KMS-11 (cell line): ENCODE results near the gene FBXO24.

Experiments used
- H2AFZ ChIP-seq: fragments of 200-600 bp; sonication (generic); 2 replicates; pipeline ENCODE4 v1.6.1; 2016; ENCODE audit warnings: antibody characterized with exemption, mixed run types, low read depth
- H3K27ac ChIP-seq: fragments of 200-600 bp; sonication (generic); 2 replicates; pipeline ENCODE4 v1.6.1; 2016; ENCODE audit warnings: mild to moderate bottlenecking, mixed run types
- H3K27me3 ChIP-seq: fragments of 200-600 bp; sonication (generic); 2 replicates; pipeline ENCODE4 v1.6.1; 2017; ENCODE audit warnings: mild to moderate bottlenecking, low read depth, mixed run types, moderate library complexity; ENCODE audit not compliant: insufficient read depth
- H3K36me3 ChIP-seq: fragments of 200-600 bp; sonication (generic); 2 replicates; pipeline ENCODE4 v1.6.1; 2017; ENCODE audit warnings: mild to moderate bottlenecking, mixed run types; ENCODE audit not compliant: insufficient read depth
- H3K4me1 ChIP-seq: fragments of 200-600 bp; sonication (generic); 2 replicates; pipeline ENCODE4 v1.6.1; 2016; ENCODE audit warnings: mild to moderate bottlenecking, low read depth, mixed run types; ENCODE audit not compliant: poor library complexity, severe bottlenecking
- H3K4me2 ChIP-seq: fragments of 200-600 bp; sonication (generic); 2 replicates; pipeline ENCODE4 v1.7.0; 2016; ENCODE audit warnings: mild to moderate bottlenecking, mixed run types
- H3K4me3 ChIP-seq: fragments of 200-600 bp; sonication (generic); IDR thresholded peaks from 2 replicates; pipeline ENCODE4 v1.6.1; 2017; ENCODE audit warnings: low read depth, low read length, mixed read lengths; ENCODE audit not compliant: insufficient read depth
- H3K79me2 ChIP-seq: fragments of 200-600 bp; sonication (generic); 2 replicates; pipeline ENCODE4 v1.6.1; 2016; ENCODE audit warnings: low read depth, mixed run types; ENCODE audit not compliant: insufficient read depth
- H3K9ac ChIP-seq: fragments of 200-600 bp; sonication (generic); 2 replicates; pipeline ENCODE4 v1.6.1; 2016; ENCODE audit warnings: mild to moderate bottlenecking, mixed run types
- H4K20me1 ChIP-seq: fragments of 200-600 bp; sonication (generic); 2 replicates; pipeline ENCODE4 v1.6.1; 2016; ENCODE audit warnings: mild to moderate bottlenecking, mixed run types; ENCODE audit not compliant: insufficient read depth
- TF ChIP-seq, protein P1 (sequence below): fragments of 200-600 bp; sonication (generic); conservative IDR thresholded peaks from 2 replicates; pipeline ENCODE4 v1.6.1; 2017; ENCODE audit warnings: low read depth, mild to moderate bottlenecking, antibody characterized with exemption, low read length, moderate library complexity, mixed read lengths

Gene FBXO24

GRCh38 chr7:100576384-100576993 lies 9.6 kb upstream of the FBXO24 start:
- Histone ChIP-seq H3K4me2 (no peak overlapping the region), H3K4me3 (no peak overlapping the region), H3K27me3 (no peaks in the 10 kb centered on the region), H4K20me1 (no peaks in the 10 kb centered on the region), H3K27ac (no peak overlapping the region), H3K36me3 (no peaks in the 10 kb centered on the region), H3K9ac (no peak overlapping the region), H3K4me1 (no peaks in the 10 kb centered on the region), H3K79me2 (no peaks in the 10 kb centered on the region), H2AFZ (no peak overlapping the region)
- TF ChIP-seq, protein P1, sequence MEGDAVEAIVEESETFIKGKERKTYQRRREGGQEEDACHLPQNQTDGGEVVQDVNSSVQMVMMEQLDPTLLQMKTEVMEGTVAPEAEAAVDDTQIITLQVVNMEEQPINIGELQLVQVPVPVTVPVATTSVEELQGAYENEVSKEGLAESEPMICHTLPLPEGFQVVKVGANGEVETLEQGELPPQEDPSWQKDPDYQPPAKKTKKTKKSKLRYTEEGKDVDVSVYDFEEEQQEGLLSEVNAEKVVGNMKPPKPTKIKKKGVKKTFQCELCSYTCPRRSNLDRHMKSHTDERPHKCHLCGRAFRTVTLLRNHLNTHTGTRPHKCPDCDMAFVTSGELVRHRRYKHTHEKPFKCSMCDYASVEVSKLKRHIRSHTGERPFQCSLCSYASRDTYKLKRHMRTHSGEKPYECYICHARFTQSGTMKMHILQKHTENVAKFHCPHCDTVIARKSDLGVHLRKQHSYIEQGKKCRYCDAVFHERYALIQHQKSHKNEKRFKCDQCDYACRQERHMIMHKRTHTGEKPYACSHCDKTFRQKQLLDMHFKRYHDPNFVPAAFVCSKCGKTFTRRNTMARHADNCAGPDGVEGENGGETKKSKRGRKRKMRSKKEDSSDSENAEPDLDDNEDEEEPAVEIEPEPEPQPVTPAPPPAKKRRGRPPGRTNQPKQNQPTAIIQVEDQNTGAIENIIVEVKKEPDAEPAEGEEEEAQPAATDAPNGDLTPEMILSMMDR = no peak

- no peaks in the 10 kb centered on the region for H3K36me3 ChIP-seq
- no peak overlapping the region for H2AFZ ChIP-seq
- no peak overlapping the region for H3K4me3 ChIP-seq
- no peaks in the 10 kb centered on the region for H3K79me2 ChIP-seq
- TF ChIP-seq, protein P1 = no peak
- no peaks in the 10 kb centered on the region for H3K4me1 ChIP-seq
- no peak overlapping the region for H3K27ac ChIP-seq
- H3K9ac ChIP-seq = no peak overlapping the region
- H3K4me2 ChIP-seq = no peak overlapping the region
- no peaks in the 10 kb centered on the region for H4K20me1 ChIP-seq
- no peaks in the 10 kb centered on the region for H3K27me3 ChIP-seq
Observed at GRCh38 chr7:100577103-100577502, 9.0 kb upstream of the FBXO24 start.

DNA sequence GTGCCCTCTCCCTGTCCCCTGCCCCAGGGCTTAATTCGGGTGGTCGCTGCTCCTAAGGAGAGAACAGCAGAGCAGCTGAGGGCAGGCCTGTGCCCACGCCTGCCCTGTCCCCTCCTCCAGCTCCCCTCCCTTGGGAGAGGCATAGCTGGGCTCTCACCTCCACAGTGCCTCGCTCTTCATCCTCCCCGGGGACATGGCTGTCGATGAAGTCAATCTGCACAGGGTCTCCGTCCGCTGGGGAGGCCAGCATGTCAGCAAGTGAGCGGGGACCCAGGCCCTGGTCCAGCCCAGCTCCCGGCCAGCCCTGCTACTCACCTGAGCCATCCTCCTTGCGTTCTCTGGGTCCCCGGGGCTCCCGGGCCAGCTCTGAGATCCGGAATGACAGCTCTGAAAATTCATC lies 8.6 kb upstream of the FBXO24 start:
- no peaks in the 10 kb centered on the region for H3K79me2 ChIP-seq
- H3K36me3 ChIP-seq = no peaks in the 10 kb centered on the region
- no peak overlapping the region for H3K9ac ChIP-seq
- H3K4me2 ChIP-seq = no peak overlapping the region
- no peaks in the 10 kb centered on the region for H3K27me3 ChIP-seq
- TF ChIP-seq, protein P1 = no peak
- H4K20me1 ChIP-seq = no peaks in the 10 kb centered on the region
- no peak overlapping the region for H2AFZ ChIP-seq
- no peak overlapping the region for H3K27ac ChIP-seq
- H3K4me1 ChIP-seq = no peaks in the 10 kb centered on the region
- H3K4me3 ChIP-seq = no peak overlapping the region

DNA sequence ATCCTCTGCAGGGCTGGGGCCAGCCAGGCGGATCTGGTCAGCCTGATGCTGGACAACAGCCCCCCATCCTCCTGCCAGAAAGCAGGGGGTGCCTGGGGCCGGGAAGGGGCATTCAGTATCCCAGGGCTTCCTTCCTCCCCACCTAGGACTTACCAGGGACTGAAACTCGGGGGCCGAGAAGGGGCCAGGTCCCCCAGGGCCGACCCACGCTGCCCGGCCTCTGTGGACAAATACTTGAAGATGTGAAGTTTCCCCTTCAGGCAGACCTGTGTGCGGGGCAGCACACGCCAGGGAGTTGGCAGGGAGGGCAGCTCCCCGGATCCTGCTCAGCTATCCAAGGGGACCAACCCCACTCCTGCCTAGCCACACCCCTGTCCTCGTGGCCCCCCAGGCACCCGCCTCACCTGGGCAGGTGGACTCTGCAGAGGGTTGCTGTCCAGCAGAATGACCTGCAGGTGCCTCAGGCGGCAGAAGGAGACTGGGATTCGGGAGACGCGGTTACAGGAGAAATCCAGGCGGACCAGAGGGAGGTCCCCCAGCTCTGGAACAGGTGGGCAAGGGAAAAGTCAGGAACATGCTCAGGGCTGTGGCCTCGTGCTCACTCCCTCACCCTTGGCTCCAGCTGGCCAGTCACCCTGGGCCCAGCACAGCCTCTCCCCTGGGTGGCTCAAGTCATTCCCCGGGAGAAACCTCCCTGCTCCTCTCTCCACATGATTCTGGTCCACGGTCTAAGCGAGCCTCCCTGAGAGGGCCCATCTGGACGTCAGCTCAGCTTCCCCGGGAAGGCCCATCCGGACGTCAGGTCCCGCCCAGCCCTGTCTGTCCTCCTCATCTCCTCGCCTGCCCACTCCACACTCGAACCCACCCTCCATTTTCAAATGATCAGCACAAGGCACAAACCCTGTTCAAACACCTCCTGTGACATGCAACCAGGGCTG lies 7.6 kb upstream of the FBXO24 start:
- H4K20me1 ChIP-seq = no peaks in the 10 kb centered on the region
- H3K4me2 ChIP-seq = no peak overlapping the region
- no peaks in the 10 kb centered on the region for H3K79me2 ChIP-seq
- H3K27ac ChIP-seq = no peak overlapping the region
- no peaks in the 10 kb centered on the region for H3K27me3 ChIP-seq
- H3K36me3 ChIP-seq = no peaks in the 10 kb centered on the region
- H3K4me3 ChIP-seq = no peak overlapping the region
- H3K4me1 ChIP-seq = no peaks in the 10 kb centered on the region
- TF ChIP-seq, protein P1 = no peak
- no peak overlapping the region for H3K9ac ChIP-seq
- H2AFZ ChIP-seq = no peak overlapping the region
